ENCODE results near the gene CREBBP. TPM values are rescaled to one million over a fixed set of nuclear protein-coding genes. Genes with fewer than 3 reads are reported as not detected.
A peak's percentile ranks its signal among the peaks of the same experiment; 100 is the strongest.

The CREBBP gene
- polyA plus RNA-seq, 1 of the 3 experiments (the other 2 are of a cell fraction), result 5.7 TPM

- Histone ChIP-seq H3F3A (replicated peaks; ENCODE audit: insufficient read depth) (no peaks in the 10 kb centered on the region), H3K4me1 (ENCODE audit: control insufficient read depth in 1 of 2, insufficient read depth in 2 of 2, low read depth in 1 of 2, low read length in 1 of 2) (no peaks in the 10 kb centered on the region), H3K27me3 (ENCODE audit: insufficient read depth) (no peaks in the 10 kb centered on the region), H3K4me3 (ENCODE audit: low read depth in 2 of 2, low read length in 1 of 2) (no peak overlapping the region), H3K9ac (no peak overlapping the region), H2AFZ (ENCODE audit: low read depth) (no peak overlapping the region), H3K36me3 (replicated peaks in 1 of 2; ENCODE audit: control insufficient read depth in 1 of 2, insufficient read depth in 2 of 2, low read length in 1 of 2) (peaks cover 12 to 45% of the 10 kb centered on the region in 2 experiments), H3K79me2 (ENCODE audit: insufficient read depth) (no peaks in the 10 kb centered on the region), H3K4me2 (no peak overlapping the region), H3K9me3 (no peaks in the 10 kb centered on the region), H4K20me1 (ENCODE audit: insufficient read depth) (no peaks in the 10 kb centered on the region), H3K9me2 (no peaks in the 10 kb centered on the region), H3K27ac (ENCODE audit: low read depth in 2 of 2, low read length in 1 of 2) (no peak overlapping the region)
- 91% methylated on average over 14 of the region's 24 CpGs for WGBS (ENCODE audit: low lambda C conversion rate)
- ChIA-PET CTCF (interaction anchor here (1.2 to 1.8 kb wide), 2 partner anchors 13 to 14 kb away, joined by 3 to 10 read pairs; no protein-coding TSS in a partner anchor), POLR2A (no interaction called here)
- DNase-seq, result peak; percentile 16
- TF ChIP-seq EP300 (IDR thresholded peaks at IDR 0.05; ENCODE audit: borderline replicate concordance in 1 of 2, low read depth in 1 of 2, low read length in 1 of 2), result no peak
- TF ChIP-seq, protein P1, sequence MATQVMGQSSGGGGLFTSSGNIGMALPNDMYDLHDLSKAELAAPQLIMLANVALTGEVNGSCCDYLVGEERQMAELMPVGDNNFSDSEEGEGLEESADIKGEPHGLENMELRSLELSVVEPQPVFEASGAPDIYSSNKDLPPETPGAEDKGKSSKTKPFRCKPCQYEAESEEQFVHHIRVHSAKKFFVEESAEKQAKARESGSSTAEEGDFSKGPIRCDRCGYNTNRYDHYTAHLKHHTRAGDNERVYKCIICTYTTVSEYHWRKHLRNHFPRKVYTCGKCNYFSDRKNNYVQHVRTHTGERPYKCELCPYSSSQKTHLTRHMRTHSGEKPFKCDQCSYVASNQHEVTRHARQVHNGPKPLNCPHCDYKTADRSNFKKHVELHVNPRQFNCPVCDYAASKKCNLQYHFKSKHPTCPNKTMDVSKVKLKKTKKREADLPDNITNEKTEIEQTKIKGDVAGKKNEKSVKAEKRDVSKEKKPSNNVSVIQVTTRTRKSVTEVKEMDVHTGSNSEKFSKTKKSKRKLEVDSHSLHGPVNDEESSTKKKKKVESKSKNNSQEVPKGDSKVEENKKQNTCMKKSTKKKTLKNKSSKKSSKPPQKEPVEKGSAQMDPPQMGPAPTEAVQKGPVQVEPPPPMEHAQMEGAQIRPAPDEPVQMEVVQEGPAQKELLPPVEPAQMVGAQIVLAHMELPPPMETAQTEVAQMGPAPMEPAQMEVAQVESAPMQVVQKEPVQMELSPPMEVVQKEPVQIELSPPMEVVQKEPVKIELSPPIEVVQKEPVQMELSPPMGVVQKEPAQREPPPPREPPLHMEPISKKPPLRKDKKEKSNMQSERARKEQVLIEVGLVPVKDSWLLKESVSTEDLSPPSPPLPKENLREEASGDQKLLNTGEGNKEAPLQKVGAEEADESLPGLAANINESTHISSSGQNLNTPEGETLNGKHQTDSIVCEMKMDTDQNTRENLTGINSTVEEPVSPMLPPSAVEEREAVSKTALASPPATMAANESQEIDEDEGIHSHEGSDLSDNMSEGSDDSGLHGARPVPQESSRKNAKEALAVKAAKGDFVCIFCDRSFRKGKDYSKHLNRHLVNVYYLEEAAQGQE (IDR thresholded peaks at IDR 0.05; ENCODE audit: low read depth, low read length), result no peak
- no peak for TF ChIP-seq TEAD4 (IDR thresholded peaks at IDR 0.05; ENCODE audit: borderline replicate concordance, insufficient read depth)
- no peak for TF ChIP-seq RCOR1 (IDR thresholded peaks at IDR 0.05; ENCODE audit: low read length)
- no peak for TF ChIP-seq FOSL2 (IDR thresholded peaks at IDR 0.05; ENCODE audit: borderline replicate concordance, low read depth)
- TF ChIP-seq TAF1 (IDR thresholded peaks at IDR 0.05; ENCODE audit: borderline replicate concordance, low read depth, low read length), result no peak
- TF ChIP-seq FOXM1 (IDR thresholded peaks at IDR 0.05; ENCODE audit: low read depth), result no peak
- no peak for TF ChIP-seq JUND (IDR thresholded peaks at IDR 0.05)
- TF ChIP-seq EZH2phosphoT487 (IDR thresholded peaks at IDR 0.05; ENCODE audit: borderline replicate concordance, low read depth), result no peak
- no peak for TF ChIP-seq YY1 (IDR thresholded peaks at IDR 0.05; ENCODE audit: low read depth)
- no peak for TF ChIP-seq NFIC (IDR thresholded peaks at IDR 0.05; ENCODE audit: borderline replicate concordance)
- TF ChIP-seq GATA2 (CRISPR knock-in tag; IDR thresholded peaks at IDR 0.05), result no peak
- TF ChIP-seq, protein P2, sequence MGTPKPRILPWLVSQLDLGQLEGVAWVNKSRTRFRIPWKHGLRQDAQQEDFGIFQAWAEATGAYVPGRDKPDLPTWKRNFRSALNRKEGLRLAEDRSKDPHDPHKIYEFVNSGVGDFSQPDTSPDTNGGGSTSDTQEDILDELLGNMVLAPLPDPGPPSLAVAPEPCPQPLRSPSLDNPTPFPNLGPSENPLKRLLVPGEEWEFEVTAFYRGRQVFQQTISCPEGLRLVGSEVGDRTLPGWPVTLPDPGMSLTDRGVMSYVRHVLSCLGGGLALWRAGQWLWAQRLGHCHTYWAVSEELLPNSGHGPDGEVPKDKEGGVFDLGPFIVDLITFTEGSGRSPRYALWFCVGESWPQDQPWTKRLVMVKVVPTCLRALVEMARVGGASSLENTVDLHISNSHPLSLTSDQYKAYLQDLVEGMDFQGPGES (IDR thresholded peaks at IDR 0.05; ENCODE audit: low read depth, low read length), result no peak
Measured at GRCh38 chr16:3675601-3676130, 204.8 kb downstream of the CREBBP start.

Other genes with a start within 250 kb of the CREBBP start
- 19.8 and 27.2 TPM in 2 replicates for gene DNASE1, start 226.0 kb downstream of the CREBBP start, polyA plus RNA-seq (2012; rRNA removed)
- 129 and 133 TPM in 2 replicates for gene TRAP1, start 163.2 kb downstream of the CREBBP start, polyA plus RNA-seq (2012; rRNA removed)
- gene ADCY9, start 235.7 kb upstream of the CREBBP start, polyA plus RNA-seq (2012; rRNA removed), result 2.7 and 5.2 TPM in 2 replicates